Kidney epithelial cell (primary cell): ENCODE measurements around the gene PSMB9. TPM values are rescaled to one million over a fixed set of nuclear protein-coding genes. Genes with fewer than 3 reads are reported as not detected.

ENCODE experiments used
- DNase-seq: peaks from one replicate; pipeline ENCODE4 v3.0.0-alpha.2; 2010; ENCODE audit warnings: low read depth
- H3K27me3 ChIP-seq: 2 replicates; pipeline ENCODE4 v1.6.0; 2011; ENCODE audit warnings: low read length; ENCODE audit not compliant: control insufficient read depth, insufficient read depth
- H3K36me3 ChIP-seq: 2 replicates; pipeline ENCODE4 v1.5.1; 2011; ENCODE audit warnings: low read length; ENCODE audit not compliant: control insufficient read depth, insufficient read depth
- H3K4me3 ChIP-seq: 2 replicates; pipeline ENCODE4 v1.5.1; 2011; ENCODE audit warnings: low read depth, mild to moderate bottlenecking, control low read depth, low read length
- CTCF ChIP-seq: IDR thresholded peaks from 2 replicates; pipeline ENCODE4 v1.5.1; 2011; ENCODE audit warnings: mild to moderate bottlenecking, moderate library complexity, low read length, control low read depth, inconsistent platforms; ENCODE audit not compliant: insufficient read depth, poor library complexity, severe bottlenecking
- total RNA-seq: library from RNA; depleted of rRNA; stranded (reverse); fragments of >200 nt; gene quantifications from 2 replicates; pipeline ENCODE4 v1.2.3, GENCODE V29; 2015

PSMB9 gene
- total RNA-seq, 1 donor from 2014 or later, result 23.0 TPM

GRCh38 chr6:32890831-32891230, 36.8 kb downstream of the PSMB9 start:
- no peak for TF ChIP-seq CTCF
- H3K36me3 ChIP-seq, result no peaks in the 10 kb centered on the region
- no peak for DNase-seq
- H3K27me3 ChIP-seq, result no peaks in the 10 kb centered on the region
- no peak overlapping the region for H3K4me3 ChIP-seq

DNA sequence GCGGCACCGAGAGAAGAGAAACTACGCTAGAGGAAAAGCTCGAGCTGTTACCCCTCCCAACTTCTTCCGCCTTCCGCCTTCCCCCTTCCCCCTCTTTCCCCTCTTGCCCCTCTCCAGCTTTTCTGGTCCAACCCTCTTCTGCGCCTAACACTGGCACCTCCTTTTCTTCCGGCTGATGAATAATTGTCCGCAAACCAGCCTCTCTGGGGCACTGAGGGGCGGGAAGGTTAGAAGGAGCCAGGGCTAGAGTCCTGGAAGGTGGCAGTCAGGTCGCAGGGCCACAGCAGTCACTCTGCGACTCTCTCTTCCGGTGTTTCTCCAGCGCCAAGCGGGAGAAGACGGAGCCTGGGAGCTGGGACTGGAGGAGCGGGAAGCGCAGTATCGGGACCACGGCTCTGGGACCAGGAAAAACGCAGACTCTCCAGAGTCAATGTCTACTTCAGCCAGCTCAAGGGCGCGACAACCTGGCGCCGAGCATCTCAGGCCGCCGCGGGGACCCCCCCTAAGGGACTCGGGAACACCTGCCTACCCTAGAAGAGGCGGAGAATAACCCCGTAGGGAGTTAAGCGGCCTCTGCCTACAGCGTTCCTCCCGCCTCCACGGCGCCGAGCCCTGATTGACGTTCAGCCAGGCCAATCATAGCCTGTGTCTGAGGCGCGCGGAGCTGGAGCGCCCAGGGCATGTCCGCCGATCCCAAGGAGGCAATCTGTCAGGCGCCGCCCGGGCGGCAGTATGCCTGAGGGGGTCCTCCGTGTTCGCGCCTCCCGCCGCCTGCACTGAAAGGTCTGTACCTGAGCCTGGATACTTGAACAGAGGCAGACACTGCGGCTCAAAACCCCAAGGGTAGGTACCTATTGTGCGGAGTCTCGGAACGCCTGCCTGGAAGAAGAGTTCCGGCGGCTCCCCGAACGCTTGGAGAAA, 40.4 kb downstream of the PSMB9 start:
- Histone ChIP-seq H3K27me3 (no peaks in the 10 kb centered on the region), H3K4me3 (peak overlapping the region; percentile 53), H3K36me3 (no peaks in the 10 kb centered on the region)
- DNase-seq, result peak; percentile 50
- TF ChIP-seq CTCF, result no peak

- no peak for TF ChIP-seq CTCF
- no peak for DNase-seq
- Histone ChIP-seq H3K36me3 (no peaks in the 10 kb centered on the region), H3K27me3 (no peaks in the 10 kb centered on the region), H3K4me3 (peak overlapping the region; percentile 53)
Measured at GRCh38 chr6:32895006-32895345, 41.0 kb downstream of the PSMB9 start.

DNA sequence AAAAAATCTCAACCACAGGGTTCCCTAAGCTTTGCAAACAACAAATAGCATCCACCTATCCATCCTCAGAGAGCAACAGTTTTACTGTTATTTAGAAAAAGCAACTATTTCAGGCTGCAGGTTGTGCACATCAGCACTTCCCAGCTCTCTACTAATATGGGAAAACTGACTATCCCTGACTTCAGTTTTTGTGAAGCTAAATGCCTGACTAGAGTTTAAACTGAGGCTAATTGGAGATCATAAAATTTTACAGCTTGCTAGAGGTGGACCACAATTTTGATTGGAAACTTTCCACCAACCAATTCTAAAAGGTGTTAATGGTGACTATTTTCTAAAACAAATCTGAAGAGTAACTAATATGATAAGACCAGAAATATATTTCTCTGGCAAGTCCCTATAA, 50.0 kb downstream of the PSMB9 start:
- Histone ChIP-seq H3K36me3 (no peaks in the 10 kb centered on the region), H3K27me3 (no peaks in the 10 kb centered on the region), H3K4me3 (no peak overlapping the region)
- no peak for TF ChIP-seq CTCF
- no peak for DNase-seq

- no peak for TF ChIP-seq CTCF
- H3K4me3 ChIP-seq, result no peak overlapping the region
- no peaks in the 10 kb centered on the region for H3K27me3 ChIP-seq
- H3K36me3 ChIP-seq, result no peaks in the 10 kb centered on the region
- no peak for DNase-seq
Measured at GRCh38 chr6:32905078-32905477, 51.1 kb downstream of the PSMB9 start.

DNA sequence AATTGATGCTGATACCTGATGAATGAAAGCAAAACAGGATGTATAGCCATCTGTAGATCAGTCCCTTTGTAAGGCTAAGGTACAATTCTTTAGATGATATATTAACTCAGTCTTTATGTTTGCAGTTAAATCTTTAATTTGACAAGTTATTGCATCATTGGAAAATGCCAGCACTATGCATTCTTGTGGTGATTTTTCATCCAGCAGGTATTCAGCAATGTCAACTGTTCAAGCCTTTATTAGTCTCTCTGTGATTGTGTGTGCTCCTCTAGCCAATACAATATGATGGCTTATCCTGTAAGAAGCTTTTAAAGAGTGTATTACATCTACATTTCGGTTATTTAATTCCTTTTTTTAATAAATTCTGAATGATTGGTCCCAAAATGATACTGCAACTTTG, 52.5 kb downstream of the PSMB9 start:
- TF ChIP-seq CTCF, result no peak
- H3K4me3 ChIP-seq, result no peak overlapping the region
- peak; percentile 43 for DNase-seq
- H3K36me3 ChIP-seq, result no peaks in the 10 kb centered on the region
- no peaks in the 10 kb centered on the region for H3K27me3 ChIP-seq
